Neural cell (in vitro differentiated cells): ENCODE results near the gene CAP2.

Source experiments
- EP300 ChIP-seq: fragments of 450-650 bp; conservative IDR thresholded peaks from 2 replicates; pipeline ENCODE4 v1.6.1; 2014; ENCODE audit warnings: antibody characterized with exemption, mild to moderate bottlenecking, moderate library complexity; ENCODE audit not compliant: poor library complexity, severe bottlenecking
- EZH2 ChIP-seq: fragments of 200-600, 300-800 bp; shearing (Covaris generic), sonication (generic); IDR thresholded peaks from 2 replicates; pipeline ENCODE4 v1.6.1; 2014; ENCODE audit warnings: antibody characterized with exemption, low read length, borderline replicate concordance, mild to moderate bottlenecking; ENCODE audit not compliant: insufficient read depth, poor library complexity, severe bottlenecking
- POLR2AphosphoS5 ChIP-seq: IDR thresholded peaks from 2 replicates; pipeline ENCODE4 v1.6.1; 2012
- RAD21 ChIP-seq: fragments of 450-650 bp; conservative IDR thresholded peaks from 2 replicates; pipeline ENCODE4 v1.6.1; 2014; ENCODE audit warnings: antibody characterized with exemption, mild to moderate bottlenecking, moderate library complexity
- SMC3 ChIP-seq: fragments of 450-650 bp; conservative IDR thresholded peaks from 2 replicates; pipeline ENCODE4 v1.6.1; 2014; ENCODE audit warnings: antibody characterized with exemption, mild to moderate bottlenecking, moderate library complexity; ENCODE audit not compliant: poor library complexity
- TAF1 ChIP-seq: IDR thresholded peaks from 2 replicates; pipeline ENCODE4 v1.6.1; 2012; ENCODE audit warnings: low read depth
- TF ChIP-seq, protein P1 (sequence below): IDR thresholded peaks from 2 replicates; pipeline ENCODE4 v1.6.1; 2012; ENCODE audit warnings: borderline replicate concordance
- TF ChIP-seq, protein P2 (sequence below): fragments of 450-650 bp; IDR thresholded peaks from 2 replicates; pipeline ENCODE4 v1.5.1; 2014; ENCODE audit warnings: antibody characterized with exemption, mild to moderate bottlenecking, moderate library complexity; ENCODE audit not compliant: poor library complexity, severe bottlenecking

DNA sequence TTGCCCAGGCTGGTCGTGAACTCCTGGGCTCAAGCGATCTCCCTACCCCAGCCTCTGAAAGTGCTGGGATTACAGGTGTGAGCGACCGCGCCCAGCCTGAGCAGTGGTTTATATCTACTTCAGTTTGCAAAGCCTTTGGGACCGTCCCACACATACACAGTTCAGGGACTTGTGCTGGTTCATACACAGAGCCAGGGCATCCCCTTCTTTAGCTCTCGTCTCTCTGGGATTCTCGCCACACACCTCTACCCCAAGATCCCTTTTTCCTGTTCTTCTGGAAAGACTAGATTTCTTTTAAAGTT, 12.5 kb downstream of the CAP2 start:
- TF ChIP-seq EZH2 (no peak), TAF1 (no peak), EP300 (no peak), POLR2AphosphoS5 (no peak), SMC3 (no peak), RAD21 (no peak)
- TF ChIP-seq, protein P1, sequence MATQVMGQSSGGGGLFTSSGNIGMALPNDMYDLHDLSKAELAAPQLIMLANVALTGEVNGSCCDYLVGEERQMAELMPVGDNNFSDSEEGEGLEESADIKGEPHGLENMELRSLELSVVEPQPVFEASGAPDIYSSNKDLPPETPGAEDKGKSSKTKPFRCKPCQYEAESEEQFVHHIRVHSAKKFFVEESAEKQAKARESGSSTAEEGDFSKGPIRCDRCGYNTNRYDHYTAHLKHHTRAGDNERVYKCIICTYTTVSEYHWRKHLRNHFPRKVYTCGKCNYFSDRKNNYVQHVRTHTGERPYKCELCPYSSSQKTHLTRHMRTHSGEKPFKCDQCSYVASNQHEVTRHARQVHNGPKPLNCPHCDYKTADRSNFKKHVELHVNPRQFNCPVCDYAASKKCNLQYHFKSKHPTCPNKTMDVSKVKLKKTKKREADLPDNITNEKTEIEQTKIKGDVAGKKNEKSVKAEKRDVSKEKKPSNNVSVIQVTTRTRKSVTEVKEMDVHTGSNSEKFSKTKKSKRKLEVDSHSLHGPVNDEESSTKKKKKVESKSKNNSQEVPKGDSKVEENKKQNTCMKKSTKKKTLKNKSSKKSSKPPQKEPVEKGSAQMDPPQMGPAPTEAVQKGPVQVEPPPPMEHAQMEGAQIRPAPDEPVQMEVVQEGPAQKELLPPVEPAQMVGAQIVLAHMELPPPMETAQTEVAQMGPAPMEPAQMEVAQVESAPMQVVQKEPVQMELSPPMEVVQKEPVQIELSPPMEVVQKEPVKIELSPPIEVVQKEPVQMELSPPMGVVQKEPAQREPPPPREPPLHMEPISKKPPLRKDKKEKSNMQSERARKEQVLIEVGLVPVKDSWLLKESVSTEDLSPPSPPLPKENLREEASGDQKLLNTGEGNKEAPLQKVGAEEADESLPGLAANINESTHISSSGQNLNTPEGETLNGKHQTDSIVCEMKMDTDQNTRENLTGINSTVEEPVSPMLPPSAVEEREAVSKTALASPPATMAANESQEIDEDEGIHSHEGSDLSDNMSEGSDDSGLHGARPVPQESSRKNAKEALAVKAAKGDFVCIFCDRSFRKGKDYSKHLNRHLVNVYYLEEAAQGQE: no peak
- TF ChIP-seq, protein P2, sequence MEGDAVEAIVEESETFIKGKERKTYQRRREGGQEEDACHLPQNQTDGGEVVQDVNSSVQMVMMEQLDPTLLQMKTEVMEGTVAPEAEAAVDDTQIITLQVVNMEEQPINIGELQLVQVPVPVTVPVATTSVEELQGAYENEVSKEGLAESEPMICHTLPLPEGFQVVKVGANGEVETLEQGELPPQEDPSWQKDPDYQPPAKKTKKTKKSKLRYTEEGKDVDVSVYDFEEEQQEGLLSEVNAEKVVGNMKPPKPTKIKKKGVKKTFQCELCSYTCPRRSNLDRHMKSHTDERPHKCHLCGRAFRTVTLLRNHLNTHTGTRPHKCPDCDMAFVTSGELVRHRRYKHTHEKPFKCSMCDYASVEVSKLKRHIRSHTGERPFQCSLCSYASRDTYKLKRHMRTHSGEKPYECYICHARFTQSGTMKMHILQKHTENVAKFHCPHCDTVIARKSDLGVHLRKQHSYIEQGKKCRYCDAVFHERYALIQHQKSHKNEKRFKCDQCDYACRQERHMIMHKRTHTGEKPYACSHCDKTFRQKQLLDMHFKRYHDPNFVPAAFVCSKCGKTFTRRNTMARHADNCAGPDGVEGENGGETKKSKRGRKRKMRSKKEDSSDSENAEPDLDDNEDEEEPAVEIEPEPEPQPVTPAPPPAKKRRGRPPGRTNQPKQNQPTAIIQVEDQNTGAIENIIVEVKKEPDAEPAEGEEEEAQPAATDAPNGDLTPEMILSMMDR: no peak
